NB4 (cell line): ENCODE measurements around the gene GABARAP.

Source experiments
- DNase-seq: peaks from one replicate; pipeline ENCODE4 v3.0.0; 2010; ENCODE audit warnings: low read depth
- H3K4me3 ChIP-seq: one replicate; pipeline ENCODE4 v1.5.1; 2011; ENCODE audit warnings: mild to moderate bottlenecking, low read depth, low read length, moderate library complexity
- MYC ChIP-seq: IDR thresholded peaks from 2 replicates; pipeline ENCODE4 v1.6.1; 2011; ENCODE audit warnings: low read depth, low read length
- POLR2A ChIP-seq: IDR thresholded peaks from 2 replicates; pipeline ENCODE4 v1.6.1; 2011; ENCODE audit warnings: mild to moderate bottlenecking; ENCODE audit not compliant: insufficient read length; ENCODE audit errors: extremely low read depth
- TF ChIP-seq, protein P1 (sequence below): IDR thresholded peaks from 2 replicates; pipeline ENCODE4 v1.6.1; 2011; ENCODE audit warnings: low read depth, low read length
- TF ChIP-seq, protein P2 (sequence below): IDR thresholded peaks from one replicate; pipeline ENCODE4 v1.5.1; 2012; ENCODE audit warnings: low read depth, low read length

The GABARAP gene

GRCh38 chr17:7217113-7217987 is 24.9 kb downstream of the GABARAP start:
- TF ChIP-seq POLR2A = no peak
- TF ChIP-seq MYC = no peak
- TF ChIP-seq, protein P1, sequence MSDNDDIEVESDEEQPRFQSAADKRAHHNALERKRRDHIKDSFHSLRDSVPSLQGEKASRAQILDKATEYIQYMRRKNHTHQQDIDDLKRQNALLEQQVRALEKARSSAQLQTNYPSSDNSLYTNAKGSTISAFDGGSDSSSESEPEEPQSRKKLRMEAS = no peak
- TF ChIP-seq, protein P2, sequence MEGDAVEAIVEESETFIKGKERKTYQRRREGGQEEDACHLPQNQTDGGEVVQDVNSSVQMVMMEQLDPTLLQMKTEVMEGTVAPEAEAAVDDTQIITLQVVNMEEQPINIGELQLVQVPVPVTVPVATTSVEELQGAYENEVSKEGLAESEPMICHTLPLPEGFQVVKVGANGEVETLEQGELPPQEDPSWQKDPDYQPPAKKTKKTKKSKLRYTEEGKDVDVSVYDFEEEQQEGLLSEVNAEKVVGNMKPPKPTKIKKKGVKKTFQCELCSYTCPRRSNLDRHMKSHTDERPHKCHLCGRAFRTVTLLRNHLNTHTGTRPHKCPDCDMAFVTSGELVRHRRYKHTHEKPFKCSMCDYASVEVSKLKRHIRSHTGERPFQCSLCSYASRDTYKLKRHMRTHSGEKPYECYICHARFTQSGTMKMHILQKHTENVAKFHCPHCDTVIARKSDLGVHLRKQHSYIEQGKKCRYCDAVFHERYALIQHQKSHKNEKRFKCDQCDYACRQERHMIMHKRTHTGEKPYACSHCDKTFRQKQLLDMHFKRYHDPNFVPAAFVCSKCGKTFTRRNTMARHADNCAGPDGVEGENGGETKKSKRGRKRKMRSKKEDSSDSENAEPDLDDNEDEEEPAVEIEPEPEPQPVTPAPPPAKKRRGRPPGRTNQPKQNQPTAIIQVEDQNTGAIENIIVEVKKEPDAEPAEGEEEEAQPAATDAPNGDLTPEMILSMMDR = no peak
- peak overlapping the region; percentile 28 for H3K4me3 ChIP-seq
- DNase-seq = peak; percentile 74

GRCh38 chr17:7216242-7217112 is 25.8 kb downstream of the GABARAP start:
- DNase-seq = peak; percentile 14
- TF ChIP-seq, protein P2 = no peak
- no peak for TF ChIP-seq MYC
- H3K4me3 ChIP-seq = peak overlapping the region; percentile 28

DNA sequence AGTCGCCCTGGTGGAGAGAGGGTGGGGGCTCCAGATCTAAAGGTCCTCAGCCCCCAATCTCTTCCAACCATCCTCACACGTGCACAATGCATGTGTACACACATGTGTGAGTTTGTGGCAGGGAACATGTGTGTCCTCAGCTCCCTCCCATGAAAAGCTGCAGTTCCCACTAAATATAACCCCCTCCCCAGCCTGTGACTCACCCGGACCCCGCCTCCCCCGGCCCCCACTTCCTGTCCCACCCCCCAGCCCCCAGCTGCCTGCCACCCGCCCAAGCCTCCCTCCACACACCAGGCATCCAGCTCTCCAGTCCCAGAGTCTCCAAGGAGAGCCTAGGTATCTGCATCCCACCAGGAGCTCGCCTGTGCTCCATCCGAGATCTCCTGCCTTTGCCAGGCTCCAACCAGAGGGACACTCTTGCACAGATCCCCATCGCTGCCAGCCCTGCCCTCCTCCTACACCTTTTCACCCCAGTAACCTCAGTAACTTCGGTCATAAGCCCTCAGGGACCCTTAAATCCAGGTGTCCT is 26.5 kb downstream of the GABARAP start:
- H3K4me3 ChIP-seq = peak overlapping the region; percentile 50
- no peak for TF ChIP-seq MYC
- TF ChIP-seq, protein P1 = peak; percentile 43; the same call in 1 of the 2 replicates
- peak; percentile 65 for DNase-seq

DNA sequence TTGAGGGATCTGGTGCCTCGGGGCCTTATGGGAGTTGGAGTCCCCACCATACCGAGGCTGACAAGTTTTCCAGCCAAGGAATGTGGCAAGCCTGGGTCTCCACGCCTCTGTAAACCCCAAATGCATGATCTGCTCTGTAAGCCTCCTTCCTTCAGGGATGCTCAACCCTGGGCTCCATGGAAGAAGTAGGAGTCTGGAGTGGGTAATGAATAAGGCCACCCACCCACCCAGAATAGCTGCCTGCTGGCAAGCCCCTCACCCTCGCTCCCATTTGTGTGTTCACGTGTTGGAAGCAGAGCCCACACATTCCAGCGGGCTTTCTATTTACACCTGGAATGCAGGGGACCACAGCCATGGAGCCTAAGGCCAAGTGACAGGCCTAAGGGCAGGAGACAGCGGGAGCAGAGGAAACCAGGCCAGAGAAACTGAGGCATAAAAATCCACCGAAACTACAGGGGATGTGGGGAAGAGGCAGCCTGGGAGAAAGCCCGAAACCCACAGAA is 27.1 kb downstream of the GABARAP start:
- peak overlapping the region; percentile 50 for H3K4me3 ChIP-seq
- DNase-seq = no peak
- TF ChIP-seq POLR2A = no peak
- TF ChIP-seq, protein P1 = no peak

DNA sequence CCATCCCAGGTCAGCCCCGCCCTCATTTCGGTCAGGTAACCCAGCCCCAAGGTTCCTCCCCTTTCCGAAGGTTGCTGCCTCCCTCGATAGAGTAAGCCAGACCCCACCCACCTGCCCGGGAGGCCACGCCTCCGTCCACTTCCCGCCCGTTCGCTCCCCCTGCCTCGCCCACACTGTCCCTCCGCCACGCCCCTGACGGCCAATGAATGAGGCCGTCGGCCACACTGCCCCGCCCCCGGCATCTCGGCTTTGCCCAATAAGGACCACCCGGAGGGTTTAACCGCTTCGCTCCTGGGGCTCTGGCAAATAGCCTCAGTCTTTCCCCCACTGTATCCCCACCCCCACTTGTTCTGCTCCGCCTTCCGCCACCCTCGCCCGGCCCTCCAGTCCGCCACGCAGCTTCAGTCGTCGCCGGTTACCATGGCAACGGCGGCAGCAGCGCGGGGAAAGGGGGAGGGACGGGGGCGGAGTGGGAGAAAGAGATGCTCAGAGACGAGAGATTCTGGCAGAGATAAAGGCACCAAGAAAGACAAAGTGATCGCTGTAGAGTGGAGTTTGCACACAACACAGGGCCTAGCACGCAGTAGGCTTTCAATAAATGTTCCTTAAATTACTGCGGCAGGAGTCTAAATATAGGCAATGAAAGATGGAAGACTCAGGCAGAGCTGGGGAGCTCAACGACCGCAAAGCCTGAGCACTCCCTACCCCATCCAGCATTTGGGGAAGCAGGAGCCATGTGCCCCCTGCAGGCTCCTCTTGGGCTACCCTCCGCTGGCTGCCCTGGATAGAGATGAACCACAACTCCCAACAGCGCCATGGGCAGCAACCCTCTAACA is 27.7 kb downstream of the GABARAP start:
- peak overlapping the region; percentile 50 for H3K4me3 ChIP-seq
- peak; percentile 96 for DNase-seq
- TF ChIP-seq, protein P2 = peak; percentile 49
- TF ChIP-seq MYC (peak; percentile 73), POLR2A (no peak)
- TF ChIP-seq, protein P1 = peak; percentile 57

DNA sequence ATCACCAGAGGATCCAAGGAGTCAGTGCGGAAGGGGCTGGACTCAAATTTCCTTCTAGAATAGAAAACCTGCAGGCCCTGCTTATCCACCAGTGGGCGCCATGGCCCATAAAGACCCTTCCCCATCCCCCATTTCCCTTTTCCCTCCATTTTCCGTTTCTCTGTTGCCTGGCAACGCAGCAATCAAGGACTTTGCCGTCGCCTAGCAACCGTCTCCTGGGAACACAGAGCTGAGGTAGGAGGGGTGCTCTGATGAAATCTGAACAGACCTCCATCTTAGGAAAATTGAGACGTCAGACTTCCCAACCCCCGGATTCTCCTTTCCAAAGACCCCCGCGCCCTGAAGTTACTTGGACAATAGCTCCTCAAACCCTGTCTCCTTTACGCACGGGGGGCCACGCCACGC is 28.4 kb downstream of the GABARAP start:
- TF ChIP-seq, protein P2 = peak; percentile 50
- TF ChIP-seq MYC = no peak
- peak; percentile 78 for DNase-seq
- no peak overlapping the region for H3K4me3 ChIP-seq
